ENCODE measurements around the gene SRL. TPM values are rescaled to one million over a fixed set of nuclear protein-coding genes. Genes with fewer than 3 reads are reported as not detected.

The SRL gene
- total RNA-seq, 4 donors from 2014 or later, result 0.83 to 2.2 (median 1.5) TPM

DNA sequence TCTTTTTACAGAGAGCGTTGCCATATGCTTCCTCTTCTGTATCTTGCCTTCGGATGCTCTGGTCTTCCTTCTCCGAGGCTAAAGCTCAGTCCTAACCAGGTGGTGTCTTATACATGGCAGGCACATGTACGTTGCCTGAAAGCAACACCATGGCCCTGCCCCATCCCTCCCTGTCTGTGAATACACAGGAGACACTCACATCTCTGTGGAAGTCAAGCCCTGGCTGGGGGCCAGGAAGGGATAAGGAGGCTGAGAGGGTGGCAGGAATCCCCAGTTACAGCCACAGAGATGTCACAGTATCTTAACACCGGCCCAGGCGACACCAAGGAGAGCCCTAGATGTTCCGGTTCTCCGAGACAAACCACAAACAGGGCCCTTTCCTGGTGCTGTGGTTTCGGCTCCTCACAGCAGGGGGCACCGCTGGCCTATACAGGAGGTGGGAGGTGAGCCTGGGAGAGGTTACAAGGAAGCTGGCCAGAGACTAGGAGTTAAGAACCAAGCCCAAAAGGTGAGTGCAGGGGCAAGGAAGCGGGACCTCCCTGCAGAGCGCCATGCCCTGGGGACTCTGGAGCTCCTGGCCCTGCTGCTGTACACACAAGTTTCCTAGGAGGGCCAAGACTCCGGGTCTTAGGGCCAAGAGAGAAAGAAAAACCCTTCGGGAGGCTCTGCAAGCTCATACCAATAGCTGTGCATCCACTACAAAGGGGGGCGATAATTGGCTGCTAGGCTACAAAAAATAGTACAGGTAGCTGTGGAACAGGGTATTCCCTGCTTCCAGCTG, 41.7 kb downstream of the SRL start:
- 48% methylated on average over 11 of the region's 15 CpGs for WGBS
- Histone ChIP-seq H3K4me1 (peaks cover 4 to 10% (median 9%) of the 10 kb centered on the region in 4 donors), H3K27ac (replicated peaks in 1 of 4) (no peak overlapping the region), H3K36me3 (peaks cover 0 to 44% (median 0%) of the 10 kb centered on the region in 4 donors), H3K9me3 (no peaks in the 10 kb centered on the region), H3K27me3 (no peaks in the 10 kb centered on the region), H3K4me3 (no peak overlapping the region)
- intact Hi-C loops (cut with DNase I), result loop anchor here (2.0 to 5.0 kb wide), 2 partner anchors 53 to 127 kb away; no protein-coding TSS in a partner anchor
- TF ChIP-seq POLR2A (IDR thresholded peaks at IDR 0.05; ENCODE audit: low read depth) (no peak), EP300 (IDR thresholded peaks at IDR 0.05) (no peak), POLR2AphosphoS5 (IDR thresholded peaks at IDR 0.05) (peak; percentile 40 to 41)
- TF ChIP-seq, protein P1, sequence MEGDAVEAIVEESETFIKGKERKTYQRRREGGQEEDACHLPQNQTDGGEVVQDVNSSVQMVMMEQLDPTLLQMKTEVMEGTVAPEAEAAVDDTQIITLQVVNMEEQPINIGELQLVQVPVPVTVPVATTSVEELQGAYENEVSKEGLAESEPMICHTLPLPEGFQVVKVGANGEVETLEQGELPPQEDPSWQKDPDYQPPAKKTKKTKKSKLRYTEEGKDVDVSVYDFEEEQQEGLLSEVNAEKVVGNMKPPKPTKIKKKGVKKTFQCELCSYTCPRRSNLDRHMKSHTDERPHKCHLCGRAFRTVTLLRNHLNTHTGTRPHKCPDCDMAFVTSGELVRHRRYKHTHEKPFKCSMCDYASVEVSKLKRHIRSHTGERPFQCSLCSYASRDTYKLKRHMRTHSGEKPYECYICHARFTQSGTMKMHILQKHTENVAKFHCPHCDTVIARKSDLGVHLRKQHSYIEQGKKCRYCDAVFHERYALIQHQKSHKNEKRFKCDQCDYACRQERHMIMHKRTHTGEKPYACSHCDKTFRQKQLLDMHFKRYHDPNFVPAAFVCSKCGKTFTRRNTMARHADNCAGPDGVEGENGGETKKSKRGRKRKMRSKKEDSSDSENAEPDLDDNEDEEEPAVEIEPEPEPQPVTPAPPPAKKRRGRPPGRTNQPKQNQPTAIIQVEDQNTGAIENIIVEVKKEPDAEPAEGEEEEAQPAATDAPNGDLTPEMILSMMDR (IDR thresholded peaks at IDR 0.05), result peak; percentile 72 to 86 (median 83)
- DNase-seq (ENCODE audit: extremely low spot score), result peak; percentile 94

DNA sequence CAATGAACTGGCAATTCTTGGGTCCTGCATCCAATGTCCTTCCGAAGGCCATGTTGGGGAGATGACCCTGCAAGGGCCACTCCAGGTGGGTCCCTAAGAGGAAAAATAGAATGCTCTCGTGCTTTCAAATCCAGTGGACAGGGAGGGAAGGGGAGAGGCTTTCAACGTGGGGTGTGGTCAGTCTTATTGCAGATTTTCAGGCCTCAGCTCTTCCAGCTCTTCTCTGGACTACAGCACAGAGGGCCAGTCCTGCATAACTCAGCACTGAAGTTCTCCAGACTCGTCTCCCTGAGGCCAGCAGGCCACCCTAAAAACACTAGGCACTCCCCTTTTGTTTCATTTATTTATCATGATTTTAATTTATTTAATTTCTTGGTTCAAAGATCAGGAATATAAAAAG, 43.1 kb downstream of the SRL start:
- Histone ChIP-seq H3K27ac (replicated peaks in 1 of 4) (no peak overlapping the region), H3K4me3 (no peak overlapping the region), H3K36me3 (peaks cover 0 to 43% (median 0%) of the 10 kb centered on the region in 4 donors), H3K9me3 (no peaks in the 10 kb centered on the region), H3K27me3 (no peaks in the 10 kb centered on the region), H3K4me1 (peaks cover 4 to 10% (median 9%) of the 10 kb centered on the region in 4 donors)
- intact Hi-C loops (cut with DNase I), result no loop called here
- DNase-seq (ENCODE audit: extremely low spot score), result no peak
- TF ChIP-seq POLR2AphosphoS5 (IDR thresholded peaks at IDR 0.05), result no peak
- 71% methylated on average over 4 of the region's 4 CpGs for WGBS

DNA sequence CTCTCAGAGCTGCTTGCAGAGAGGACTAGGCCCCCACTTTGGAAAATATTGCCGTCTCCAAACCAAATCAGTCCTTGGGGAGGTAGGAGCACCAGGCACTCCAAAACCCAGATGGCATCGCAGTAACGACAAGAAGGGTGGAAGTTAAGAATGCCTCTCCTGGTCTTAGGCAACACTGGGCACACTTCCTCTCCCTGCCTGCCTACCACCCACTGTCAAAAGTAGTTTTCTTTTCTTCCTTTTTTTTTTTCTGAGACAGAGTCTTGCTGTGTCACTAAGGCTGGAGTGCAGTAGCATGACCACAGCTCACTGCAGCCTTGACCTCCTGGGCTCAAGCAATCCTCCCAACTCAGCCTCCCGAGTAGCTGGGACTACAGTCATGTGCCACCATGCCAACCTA, 47.2 kb downstream of the SRL start:
- H3K36me3 ChIP-seq, result peaks cover 0 to 53% (median 0%) of the 10 kb centered on the region in 4 donors
- H3K4me1 ChIP-seq, result no peaks in the 10 kb centered on the region
- H3K27me3 ChIP-seq, result peaks cover 0 to 8% (median 0%) of the 10 kb centered on the region in 4 donors
- TF ChIP-seq POLR2A (IDR thresholded peaks at IDR 0.05; ENCODE audit: low read depth) (no peak), EP300 (IDR thresholded peaks at IDR 0.05) (no peak), POLR2AphosphoS5 (IDR thresholded peaks at IDR 0.05) (no peak)
- TF ChIP-seq, protein P1 (IDR thresholded peaks at IDR 0.05), result no peak
- H3K27ac ChIP-seq (replicated peaks in 1 of 4), result no peak overlapping the region
- intact Hi-C loops (cut with DNase I), result no loop called here
- no peak overlapping the region for H3K4me3 ChIP-seq
- WGBS, result 87% methylated on average over 4 of the region's 4 CpGs
- no peak for DNase-seq (ENCODE audit: extremely low spot score)
- H3K9me3 ChIP-seq, result no peaks in the 10 kb centered on the region

DNA sequence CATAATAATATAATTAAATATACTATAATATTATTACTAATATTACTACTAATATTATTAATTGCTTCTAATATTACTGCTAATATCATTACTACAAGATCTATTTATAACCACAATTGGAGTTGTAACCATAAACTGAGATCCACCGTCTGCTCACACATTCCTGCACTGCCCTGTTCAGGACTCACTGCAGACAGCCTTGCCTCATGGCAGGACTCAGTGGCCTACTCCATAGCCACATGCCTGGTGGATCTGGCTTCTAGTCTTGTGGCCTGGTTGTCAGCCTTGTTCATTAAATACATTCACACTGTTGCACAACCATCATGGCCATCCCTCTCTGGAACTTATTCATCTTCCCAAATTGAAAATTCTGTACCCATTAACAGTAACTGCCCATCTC, 48.0 kb downstream of the SRL start:
- H3K36me3 ChIP-seq, result peaks cover 0 to 55% (median 0%) of the 10 kb centered on the region in 4 donors

DNA sequence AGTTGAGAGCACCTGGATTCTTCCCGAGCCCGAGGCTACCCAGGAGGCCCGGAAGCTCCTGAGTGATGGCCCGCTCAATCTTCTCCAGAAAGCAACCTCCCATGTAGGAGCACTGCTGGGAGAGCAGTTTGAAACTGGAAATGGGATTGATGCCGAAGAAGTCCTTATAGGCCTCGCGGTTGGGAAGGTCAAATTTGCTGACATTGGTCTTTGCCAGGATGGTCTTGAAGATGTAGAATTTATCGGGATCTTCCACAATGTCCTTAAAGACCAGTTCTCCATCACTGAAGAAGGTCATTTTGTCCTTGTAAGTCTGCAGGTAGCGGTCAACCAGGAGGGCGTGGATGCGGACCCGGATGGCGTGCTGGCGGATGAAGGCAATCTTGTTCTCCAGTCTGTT, 49.7 kb downstream of the SRL start:
- no peak overlapping the region for H3K27ac ChIP-seq (replicated peaks in 1 of 4)
- peaks cover 0 to 8% (median 0%) of the 10 kb centered on the region in 4 donors for H3K27me3 ChIP-seq
- no peak for DNase-seq (ENCODE audit: extremely low spot score)
- H3K9me3 ChIP-seq, result no peaks in the 10 kb centered on the region
- H3K4me1 ChIP-seq, result no peaks in the 10 kb centered on the region
- no peak overlapping the region for H3K4me3 ChIP-seq
- H3K36me3 ChIP-seq, result peaks cover 0 to 41% (median 0%) of the 10 kb centered on the region in 4 donors
- TF ChIP-seq, protein P1 (IDR thresholded peaks at IDR 0.05), result no peak
- TF ChIP-seq POLR2AphosphoS5 (IDR thresholded peaks at IDR 0.05) (no peak), POLR2A (IDR thresholded peaks at IDR 0.05; ENCODE audit: low read depth) (no peak), EP300 (IDR thresholded peaks at IDR 0.05) (no peak)
- 91% methylated on average over 13 of the region's 14 CpGs for WGBS
- intact Hi-C loops (cut with DNase I), result no loop called here

More for the DNA sequence above, 48.0 kb downstream of the SRL start:
- 76% methylated on average over 1 of the region's 1 CpG for WGBS
- H3K4me3 ChIP-seq, result no peak overlapping the region
- no peaks in the 10 kb centered on the region for H3K4me1 ChIP-seq
- TF ChIP-seq POLR2AphosphoS5 (IDR thresholded peaks at IDR 0.05) (no peak), POLR2A (IDR thresholded peaks at IDR 0.05; ENCODE audit: low read depth) (no peak), EP300 (IDR thresholded peaks at IDR 0.05) (no peak)
- TF ChIP-seq, protein P1 (IDR thresholded peaks at IDR 0.05), result no peak
- H3K27ac ChIP-seq (replicated peaks in 1 of 4), result no peak overlapping the region
- intact Hi-C loops (cut with DNase I), result no loop called here
- H3K9me3 ChIP-seq, result no peaks in the 10 kb centered on the region
- no peak for DNase-seq (ENCODE audit: extremely low spot score)
- H3K27me3 ChIP-seq, result peaks cover 0 to 8% (median 0%) of the 10 kb centered on the region in 4 donors
